ENCODE measurements around the gene GPR3.
"Not testable (repeated sequence)": the region's sequence is repeated elsewhere in the genome, so short reads cannot be mapped to it uniquely, and the experiment has no call there.

GPR3 gene

GRCh38 chr1:27380224-27380623, 12.2 kb upstream of the GPR3 start:
- no peak for DNase-seq

GRCh38 chr1:27380766-27381733, 11.4 kb upstream of the GPR3 start:
- DNase-seq: no peak

- no peak for DNase-seq
These were observed 10.3 kb upstream of the GPR3 start for GRCh38 chr1:27381969-27382762.

- peak; percentile 63 to 66 for DNase-seq
These were observed 9.3 kb upstream of the GPR3 start, which contains the start of gene CD164L2 for GRCh38 chr1:27383039-27383605. Gene CD164L2 (minus strand): TSS chr1:27383333. CDS start chr1:27383239, 94 bp downstream.

GRCh38 chr1:27383661-27384060, 8.8 kb upstream of the GPR3 start:
- DNase-seq: no peak

GRCh38 chr1:27384797-27385196, 7.6 kb upstream of the GPR3 start:
- DNase-seq: not testable (repeated sequence)

GRCh38 chr1:27388337-27389005, 4.0 kb upstream of the GPR3 start:
- DNase-seq: peak; percentile 83 to 84

- DNase-seq: peak; percentile 33 to 45
These were observed 819 bp upstream of the GPR3 start for GRCh38 chr1:27391511-27392095.

- no peak for DNase-seq
These were observed 585 bp downstream of the GPR3 start for GRCh38 chr1:27392778-27393635.

- DNase-seq: no peak
These were observed 1.3 kb downstream of the GPR3 start for GRCh38 chr1:27393641-27394281.

GRCh38 chr1:27394282-27394658, 1.8 kb downstream of the GPR3 start:
- DNase-seq: no peak

- DNase-seq: no peak
These were observed 2.5 kb downstream of the GPR3 start for GRCh38 chr1:27394925-27395324.

GRCh38 chr1:27395441-27396195, 3.2 kb downstream of the GPR3 start:
- peak; percentile 79 to 83 for DNase-seq

GRCh38 chr1:27397110-27397509, 4.7 kb downstream of the GPR3 start:
- DNase-seq: no peak

GRCh38 chr1:27397749-27398148, 5.3 kb downstream of the GPR3 start:
- DNase-seq: no peak

GRCh38 chr1:27398405-27399149, 6.2 kb downstream of the GPR3 start:
- no peak for DNase-seq

GRCh38 chr1:27399251-27400025, 7.0 kb downstream of the GPR3 start:
- no peak for DNase-seq

Measured in activated CD4-positive, alpha-beta T cell treated with anti-CD3 and anti-CD28 coated beads, Interleukin-2, amount 50 U/mL, for 48 hours (primary cell).